Stimulated activated CD4-positive, alpha-beta T cell treated with anti-CD3 and anti-CD28 coated beads, Interleukin-15, amount 100 ng/mL, for 48 hours (primary cell): ENCODE results near the gene ANO6.

Experiments used
- DNase-seq, 2 donors: peaks; one replicate each; pipeline ENCODE4 v3.0.0-alpha.2; 2020; ENCODE audit warnings: low read depth in 2 of 2

The ANO6 gene

DNA sequence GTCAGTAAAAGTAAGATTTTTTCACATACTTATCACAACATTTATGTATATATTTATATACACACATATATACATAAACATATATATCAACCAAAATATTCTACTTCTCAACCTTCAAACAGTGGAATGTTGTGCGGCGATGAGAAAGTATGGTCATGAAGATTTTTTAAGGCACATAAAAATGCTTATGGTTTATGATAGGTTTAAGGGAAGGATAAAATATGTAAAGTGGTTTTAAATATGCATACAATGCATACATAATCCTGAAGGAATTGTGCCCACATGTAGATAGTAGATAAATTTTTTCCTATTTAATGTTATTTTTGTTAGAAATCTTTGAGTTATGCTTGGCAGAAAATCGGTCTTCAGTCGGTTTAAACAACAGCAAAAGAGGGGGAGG is 182.7 kb downstream of the ANO6 start:
- no peak for DNase-seq

DNA sequence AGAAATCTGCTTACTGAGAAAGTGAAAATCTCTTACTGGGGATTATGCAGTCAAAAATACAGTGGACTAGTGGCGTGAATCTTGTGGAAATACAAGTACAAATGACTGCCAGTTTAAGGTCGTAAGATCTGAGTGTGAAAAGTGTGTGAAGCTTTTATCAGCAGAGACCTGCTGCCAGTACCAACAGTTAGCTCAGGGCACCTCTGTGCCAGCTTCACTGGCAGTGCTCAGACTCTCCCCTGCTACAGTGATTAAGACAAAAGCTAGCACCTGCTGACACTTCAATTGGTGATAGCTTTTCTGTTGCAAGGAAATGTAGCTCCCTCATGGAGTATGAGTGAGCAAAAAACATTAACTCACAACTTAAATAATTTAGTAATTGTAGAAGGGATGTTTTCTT is 185.1 kb downstream of the ANO6 start:
- no peak for DNase-seq

DNA sequence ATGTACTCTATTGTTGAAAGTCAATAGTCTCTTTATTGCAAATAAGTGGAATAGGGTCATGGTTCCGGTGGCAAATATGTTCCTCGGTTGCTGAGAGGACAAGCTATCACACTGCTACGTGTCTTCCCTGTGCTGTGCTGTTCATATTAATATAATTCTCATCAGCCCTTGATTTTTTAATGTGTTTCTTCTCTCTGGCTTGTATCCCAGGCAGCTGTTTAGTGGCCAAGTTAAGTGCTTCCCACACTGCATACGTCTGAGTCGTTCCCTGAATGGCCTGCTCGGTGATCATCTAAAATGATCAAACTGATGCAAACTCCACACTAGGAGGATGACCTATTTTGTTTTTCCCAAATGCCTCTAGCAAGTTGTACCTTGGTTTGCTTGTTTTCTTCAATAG is 186.4 kb downstream of the ANO6 start:
- DNase-seq = no peak

DNA sequence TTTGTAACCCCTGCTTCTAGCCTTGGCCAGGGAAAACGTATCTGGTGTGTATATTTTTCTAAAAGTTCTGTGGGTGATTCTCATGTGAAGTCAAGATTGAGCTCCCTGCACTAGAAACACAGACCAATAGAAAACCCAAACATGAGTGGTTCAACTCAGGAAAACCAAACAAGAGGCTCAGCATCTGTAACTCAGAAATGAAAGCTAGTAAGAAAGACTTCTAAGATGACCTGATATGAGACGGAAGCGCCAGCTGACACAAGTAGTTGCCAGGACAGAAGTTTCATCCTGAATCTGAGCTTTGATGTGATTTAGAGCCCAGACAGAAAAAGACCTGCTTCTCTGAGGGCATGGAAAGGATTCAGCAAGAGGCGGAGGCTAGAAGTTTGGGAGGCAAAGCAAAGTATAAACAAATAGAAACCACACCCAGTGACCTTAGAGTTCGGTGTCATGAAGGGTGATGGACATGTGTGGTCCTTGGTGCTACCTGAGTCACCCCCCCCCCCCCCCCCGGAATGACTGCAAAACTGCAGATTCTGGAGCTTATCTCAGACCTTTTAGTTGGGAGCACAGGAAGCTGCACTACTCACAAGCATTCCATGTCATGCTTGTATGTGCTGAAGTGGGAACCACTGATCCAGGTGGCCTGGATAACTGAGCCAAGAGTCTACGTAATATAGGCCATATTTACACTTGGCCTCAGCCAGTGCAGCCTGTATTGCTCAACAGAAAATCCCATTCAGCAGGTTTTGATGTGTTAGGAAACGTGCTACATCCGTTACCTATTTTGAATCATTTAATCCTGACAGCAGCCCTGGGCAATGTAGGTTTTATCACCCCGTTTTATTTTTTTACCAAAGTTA is 191.3 kb downstream of the ANO6 start:
- no peak for DNase-seq

DNA sequence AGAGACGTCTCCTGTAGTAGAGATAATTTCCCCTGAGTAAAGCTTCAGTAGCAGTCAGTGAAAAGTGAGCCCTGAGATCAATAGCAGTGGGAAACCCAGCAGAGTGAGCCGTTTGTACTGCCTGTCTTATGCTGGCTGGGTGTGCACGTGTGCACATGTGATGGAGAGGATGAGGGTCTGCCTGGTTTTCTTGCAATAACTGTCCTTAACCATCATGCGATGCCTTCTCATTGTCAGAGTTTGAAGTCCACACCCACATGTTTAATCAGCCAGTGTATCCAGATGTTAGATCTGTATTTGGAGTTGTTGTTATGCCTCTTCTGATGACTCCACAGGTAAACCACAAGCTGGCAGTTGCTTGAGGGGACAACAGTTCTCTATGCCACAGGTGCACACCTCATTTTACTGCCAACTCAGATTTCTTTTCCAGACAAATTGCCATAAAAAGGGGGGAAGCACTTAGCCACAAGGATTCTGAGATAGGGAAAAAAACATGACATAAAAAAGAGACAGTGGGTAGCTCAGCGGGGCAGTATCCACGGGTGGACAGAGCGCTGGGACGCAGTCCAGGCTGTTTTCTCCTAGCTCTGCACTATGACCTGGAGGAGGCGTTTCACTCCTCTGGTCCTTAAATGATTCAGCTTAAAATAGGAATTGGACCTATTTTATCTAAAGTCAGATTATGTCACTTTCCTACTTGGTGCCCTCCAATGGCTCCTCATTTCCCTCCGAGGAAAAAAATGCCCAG is 192.3 kb downstream of the ANO6 start:
- no peak for DNase-seq

DNA sequence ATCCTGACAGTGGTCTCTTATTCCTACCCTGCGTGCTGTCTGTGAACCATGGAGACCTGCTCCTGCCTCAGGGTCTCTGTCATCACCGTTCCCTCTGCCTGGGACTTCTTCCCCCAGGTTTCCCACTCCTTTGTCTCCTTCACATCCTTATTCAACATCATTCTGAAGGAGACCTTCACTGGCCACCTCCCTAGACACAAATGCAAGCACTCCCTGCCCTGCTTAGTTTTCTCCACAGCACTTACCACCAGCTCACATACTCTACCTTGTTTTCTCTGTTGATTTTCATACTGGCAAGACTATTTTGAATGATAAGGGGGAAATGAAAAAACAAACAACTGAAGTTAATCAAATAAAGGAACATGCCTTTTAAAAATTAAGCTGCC is 192.8 kb downstream of the ANO6 start:
- DNase-seq = no peak

DNA sequence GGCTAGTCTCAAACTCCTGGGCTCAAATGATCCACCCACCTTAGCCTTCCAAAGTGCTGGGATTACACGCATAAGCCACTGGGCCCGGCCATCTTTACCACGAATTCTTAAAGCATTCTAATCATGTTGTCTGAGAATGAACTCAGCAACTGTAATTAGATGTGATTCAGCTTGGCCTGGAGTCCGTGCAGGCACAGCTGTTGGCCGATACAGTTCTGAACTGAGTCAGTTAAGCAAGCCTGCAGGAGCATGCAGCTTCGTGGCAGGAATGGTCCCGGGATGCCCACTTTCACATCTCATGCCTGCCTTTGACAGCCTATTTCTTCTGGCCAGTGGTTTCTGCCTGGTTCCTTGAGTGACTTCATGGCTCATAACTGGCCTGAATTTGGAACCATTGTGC is 194.1 kb downstream of the ANO6 start:
- no peak for DNase-seq

DNA sequence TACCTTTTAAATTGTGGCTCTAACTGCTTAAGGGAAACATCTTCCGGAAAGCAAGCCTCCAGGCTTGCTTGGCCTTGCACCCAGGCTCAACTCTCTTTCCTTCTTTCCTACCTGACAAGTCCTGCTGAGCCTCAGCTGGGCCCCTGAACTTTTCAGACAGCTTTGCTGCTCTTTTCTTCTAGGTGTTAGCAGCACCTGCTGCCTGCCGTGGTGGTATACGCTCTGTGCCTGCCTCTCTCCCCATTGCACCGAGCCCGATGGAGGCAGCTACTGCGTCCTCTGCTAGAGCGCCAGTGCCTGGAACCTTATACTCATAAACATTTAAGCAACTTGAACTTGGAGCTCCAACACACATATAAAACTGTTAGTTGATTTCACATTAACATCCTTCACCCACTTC is 195.7 kb downstream of the ANO6 start:
- no peak for DNase-seq

DNA sequence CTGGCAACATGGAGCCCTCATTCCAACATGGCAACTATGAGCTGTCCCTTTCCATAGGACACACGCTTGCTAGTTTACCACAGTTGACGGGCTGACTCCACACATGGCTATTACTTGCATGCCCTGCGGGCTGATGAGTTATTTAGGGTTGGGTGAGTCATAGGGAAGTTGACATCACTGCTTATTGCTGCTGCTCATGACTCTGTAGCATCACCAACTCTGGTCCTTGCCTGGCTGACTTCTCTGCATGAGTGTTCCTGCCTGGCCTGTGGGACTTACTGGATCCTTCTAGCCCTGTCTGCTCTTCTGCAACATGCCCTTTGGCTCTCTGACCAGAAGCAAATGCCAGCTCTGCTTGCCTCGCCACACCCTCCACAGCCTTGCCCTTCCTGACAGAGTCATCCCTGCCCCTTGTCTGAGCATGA is 199.5 kb downstream of the ANO6 start:
- peak; percentile 14 to 22 for DNase-seq

DNA sequence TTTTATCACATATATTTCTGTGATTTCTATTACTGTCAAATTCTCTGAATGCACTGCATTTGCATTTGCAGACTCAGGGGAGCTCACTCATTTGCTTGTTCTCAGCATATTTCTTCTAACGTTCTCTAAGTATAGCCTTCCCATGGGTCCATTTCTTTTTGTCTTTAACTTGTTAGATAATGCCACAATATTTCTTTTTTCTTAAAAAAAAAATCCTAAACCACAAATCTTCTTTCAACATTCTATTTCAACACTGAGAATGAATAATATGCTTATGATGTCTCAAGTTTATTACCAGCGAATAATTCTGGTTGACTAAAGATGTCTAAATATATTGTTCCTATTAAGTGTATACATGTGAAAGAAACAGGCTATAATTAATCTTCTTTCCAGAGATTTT is 200.2 kb downstream of the ANO6 start:
- no peak for DNase-seq

DNA sequence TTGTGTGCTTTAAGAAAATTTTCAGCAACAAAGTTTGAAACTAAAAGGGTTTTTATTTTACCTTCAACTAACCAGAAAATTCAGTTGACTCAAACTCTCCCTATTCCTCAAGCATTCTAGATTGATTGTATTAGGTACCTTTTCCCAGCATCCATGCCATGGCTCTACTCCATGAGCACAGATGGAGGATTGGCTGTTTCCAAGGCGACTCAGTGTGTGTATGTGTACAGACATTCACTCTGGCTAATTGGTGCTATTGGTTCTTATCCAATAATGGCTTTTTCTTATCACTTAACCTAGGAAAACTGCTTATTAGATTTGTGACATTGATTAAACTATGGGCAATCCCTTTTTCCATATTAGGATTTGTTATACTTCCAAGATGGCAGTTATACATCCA is 202.6 kb downstream of the ANO6 start:
- DNase-seq = no peak

DNA sequence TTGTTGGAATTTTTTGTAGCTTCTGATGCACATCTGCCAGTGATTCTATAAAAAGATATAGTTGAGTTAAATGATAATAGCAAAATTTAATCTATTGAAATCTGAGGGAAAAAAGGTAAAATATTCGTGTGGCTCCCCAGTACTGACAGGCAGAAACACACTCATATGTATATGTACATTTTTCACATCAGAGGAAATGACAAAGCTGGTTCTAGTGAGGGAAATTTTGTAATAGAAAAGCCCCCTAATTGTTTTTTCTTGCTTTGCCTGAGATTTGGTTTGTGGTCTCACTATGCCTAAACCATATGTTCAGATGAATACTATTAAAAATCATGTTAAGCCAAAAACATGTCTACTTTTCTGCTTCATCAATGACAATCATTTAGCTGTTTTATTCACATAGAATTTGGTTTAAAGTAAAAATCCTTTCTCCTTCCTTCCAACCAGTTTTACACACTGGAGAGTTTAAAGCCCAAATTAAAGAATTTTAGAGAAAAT is 203.5 kb downstream of the ANO6 start:
- DNase-seq = no peak

DNA sequence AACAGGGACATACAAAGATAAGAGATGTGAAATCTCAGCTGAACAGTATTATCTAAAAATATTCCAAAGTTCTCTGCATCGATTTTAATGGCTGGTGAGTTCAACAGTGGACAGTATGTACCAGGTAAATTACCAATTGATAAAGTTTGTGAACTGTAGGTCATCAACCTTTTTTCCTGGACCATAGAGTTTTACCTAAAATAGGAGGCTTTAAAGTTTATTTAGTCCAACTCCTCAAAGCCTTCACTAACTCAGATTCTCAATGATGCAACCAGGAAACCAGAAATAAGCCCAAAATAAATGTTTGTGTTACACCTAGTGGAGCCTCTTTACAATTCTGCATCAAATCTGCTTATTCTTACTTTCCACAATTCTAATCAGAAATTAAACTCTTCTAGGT is 205.8 kb downstream of the ANO6 start:
- DNase-seq = no peak

DNA sequence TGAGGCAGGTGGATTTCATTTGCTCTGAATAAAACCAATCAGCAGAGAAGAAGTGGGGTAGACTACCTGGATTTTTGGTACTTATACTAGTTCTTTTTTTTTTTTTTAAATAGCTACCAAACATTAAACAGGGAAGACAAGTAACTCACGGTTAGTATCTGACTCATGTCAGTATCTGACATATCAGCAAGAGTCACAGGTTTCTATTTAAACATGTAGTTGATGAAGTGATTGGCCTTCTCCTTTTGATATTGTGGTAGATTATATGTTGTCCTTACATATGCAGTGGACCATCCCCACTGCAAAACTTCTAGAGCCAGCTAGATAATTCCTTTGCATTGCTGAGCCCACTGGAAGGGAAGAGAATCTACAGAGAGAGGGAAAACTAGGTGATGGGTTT is 208.0 kb downstream of the ANO6 start:
- DNase-seq = no peak

DNA sequence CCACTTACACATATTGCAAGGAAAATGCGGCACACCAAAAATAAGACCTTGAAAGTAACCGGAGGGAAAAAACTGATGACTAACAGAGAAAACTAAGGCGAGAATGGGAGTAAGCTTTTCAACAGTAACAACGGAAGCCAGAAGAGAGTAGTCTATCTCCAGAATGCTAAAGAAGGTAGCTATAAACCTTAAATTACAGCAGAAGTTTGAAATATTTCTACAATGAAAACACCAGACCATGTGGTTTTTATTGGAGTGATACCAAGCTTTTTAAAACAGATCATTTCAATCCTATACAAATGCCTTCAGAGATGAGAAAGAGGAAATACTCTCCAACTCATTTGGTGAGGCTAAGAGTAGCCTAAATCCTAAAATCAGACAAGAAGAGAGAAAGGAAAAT is 209.5 kb downstream of the ANO6 start:
- DNase-seq = no peak

DNA sequence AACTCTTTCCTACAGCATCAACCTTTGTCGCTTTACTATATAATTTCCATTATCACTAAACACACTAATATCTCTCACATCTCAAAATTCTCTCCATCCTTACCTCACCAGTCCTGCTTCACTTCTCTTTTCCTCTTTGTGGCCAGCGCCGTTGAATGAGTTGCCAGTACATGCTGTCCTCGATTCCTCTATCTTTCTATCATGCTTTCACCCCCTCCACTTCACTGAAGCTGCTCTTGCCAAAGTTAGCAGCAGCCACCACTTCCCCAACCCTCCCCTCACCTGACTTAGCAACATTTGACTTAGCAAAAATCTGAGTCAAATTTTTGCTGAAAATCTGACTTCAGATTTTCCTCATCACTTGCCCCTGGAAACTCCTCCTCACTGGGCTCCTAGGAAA is 210.4 kb downstream of the ANO6 start:
- DNase-seq = no peak

DNA sequence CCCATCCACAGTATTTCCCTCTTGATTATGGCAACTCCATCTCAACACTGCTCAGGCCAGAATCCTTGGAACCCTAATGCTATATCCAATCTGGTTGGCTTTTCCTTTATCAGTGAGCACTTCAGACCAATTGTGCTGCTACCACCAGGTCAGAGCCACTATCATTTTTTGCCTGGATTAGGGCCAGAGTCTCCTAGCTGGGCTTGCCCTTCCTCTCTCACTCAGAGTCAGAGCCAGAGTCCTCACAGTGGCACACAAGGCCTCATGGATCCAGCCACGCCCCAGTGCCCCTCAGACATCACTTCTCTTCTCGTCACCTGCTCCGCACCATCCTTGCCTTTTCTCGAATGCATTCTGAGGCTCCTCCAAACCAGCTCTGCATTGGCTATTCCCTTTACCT is 211.1 kb downstream of the ANO6 start:
- no peak for DNase-seq

DNA sequence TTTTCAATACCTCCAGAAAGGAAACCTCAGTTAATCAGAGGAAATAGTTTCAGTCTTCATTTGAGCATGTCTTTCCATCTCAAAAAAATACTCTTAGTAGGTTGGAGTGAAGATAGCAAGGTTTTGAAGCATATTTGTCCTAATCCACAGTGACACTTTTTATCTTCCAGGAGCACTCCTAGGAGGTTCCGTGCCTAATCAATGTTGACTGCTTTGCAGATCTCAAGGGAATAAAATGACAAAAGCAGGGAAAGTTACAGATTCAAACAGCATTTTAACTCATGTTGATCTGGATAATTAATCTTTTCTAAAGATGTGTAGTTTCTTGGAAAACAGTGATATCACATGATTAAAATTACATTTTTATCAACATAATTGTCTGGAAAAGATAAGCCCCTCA is 213.9 kb downstream of the ANO6 start:
- no peak for DNase-seq

DNA sequence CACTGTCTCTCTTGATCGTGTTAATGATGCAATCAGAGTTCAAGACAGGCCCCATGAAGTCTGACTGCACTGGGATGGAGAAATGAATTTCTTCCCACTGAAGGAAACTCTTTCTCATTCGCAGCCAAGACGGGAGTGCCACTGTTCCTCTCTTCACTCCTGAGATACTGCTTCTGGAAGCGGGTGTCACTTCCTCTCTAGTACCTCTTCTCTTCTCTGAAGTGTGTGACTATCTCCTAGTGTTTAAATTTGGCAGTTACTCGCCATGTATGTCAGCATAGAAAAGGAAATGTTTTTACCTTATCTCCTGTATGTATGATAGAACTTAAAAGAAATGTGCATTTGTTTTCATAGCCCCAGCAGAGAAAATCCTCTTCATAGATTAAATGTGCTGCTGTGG is 215.2 kb downstream of the ANO6 start:
- DNase-seq = no peak

DNA sequence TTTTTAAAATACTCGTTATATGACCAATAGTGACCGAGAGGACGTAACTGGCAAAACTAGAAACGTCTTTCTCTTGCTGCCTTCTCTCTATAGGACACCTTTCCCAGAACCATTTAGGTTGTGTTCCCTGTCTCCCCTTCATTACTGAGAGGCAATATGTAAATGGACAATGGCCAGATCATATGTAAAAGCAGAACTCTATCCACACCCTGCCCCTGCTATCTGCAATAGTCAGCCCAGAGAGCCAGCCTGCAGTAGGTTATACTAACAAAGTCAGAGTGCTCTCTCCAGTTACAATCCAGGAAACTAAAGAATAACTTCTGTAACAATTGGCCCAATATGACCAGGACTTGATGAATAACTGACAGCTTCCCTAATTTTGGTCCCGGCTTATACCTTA is 216.8 kb downstream of the ANO6 start:
- no peak for DNase-seq

DNA sequence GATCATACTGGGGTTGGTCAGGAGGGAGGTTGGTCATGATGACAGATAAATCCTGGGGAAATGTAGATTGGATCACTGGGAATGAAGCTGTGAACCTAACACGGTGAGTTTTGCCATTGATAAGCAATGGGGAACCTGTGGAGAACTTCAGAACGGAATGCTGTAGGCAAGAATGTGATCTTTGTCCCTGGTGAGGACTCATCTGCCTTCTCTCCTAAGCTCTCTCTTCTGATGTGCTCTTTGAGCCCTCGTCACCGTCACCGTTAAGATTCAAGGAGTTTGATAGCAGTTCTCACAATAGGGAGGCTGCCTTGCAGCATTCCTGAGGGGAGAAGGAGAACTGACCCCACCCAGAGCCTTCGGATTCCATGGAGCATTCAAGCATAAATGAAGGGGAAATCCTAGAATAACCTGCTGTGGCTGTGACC is 217.6 kb downstream of the ANO6 start:
- no peak for DNase-seq

DNA sequence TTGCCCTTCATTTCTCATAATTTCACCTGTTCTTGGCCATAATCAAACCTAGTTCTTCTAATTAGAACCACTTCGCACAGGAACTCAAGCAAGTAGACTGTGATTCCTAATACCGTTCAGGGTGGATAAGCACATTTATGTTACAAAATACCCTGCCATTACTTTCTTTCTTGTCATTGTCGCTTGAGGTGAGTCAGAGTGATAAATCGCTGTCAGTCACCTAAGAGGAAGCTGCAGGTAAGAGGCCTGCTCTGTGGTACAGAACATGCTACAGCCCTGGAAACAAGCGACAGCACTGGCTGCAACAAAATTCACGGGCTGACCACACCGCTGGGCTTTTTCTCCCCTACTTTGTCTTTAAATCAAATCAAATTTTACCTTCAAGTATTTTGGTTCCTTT is 218.2 kb downstream of the ANO6 start:
- no peak for DNase-seq
